ENCODE measurements around the gene APH1A.

APH1A gene

DNA sequence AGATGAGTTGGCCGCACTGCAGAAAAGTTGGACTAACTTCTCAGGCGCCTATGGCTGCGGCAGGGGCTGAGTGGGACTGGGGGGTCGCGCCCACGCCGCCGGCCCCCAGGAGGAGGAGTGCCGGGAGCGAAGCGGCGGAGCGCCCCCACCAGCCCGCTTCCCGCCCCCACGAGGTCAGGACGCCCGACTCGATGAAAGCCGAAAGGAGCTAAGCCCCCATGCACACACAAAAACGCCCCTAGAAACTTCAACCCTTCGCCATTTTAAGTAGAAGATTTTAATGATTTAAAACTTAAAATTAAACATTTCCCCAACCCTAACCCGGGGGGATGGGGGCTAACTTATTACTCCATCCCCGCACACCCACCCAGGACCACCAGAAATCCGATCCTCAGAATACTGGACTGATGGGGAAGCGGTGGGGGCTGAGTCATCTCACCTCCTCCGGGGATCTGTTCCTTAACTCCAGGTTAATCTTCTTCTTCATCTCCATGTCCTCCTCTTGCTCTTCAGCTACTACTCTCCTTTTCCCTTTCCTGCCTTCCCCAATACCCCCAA lies 33.4 kb downstream of the APH1A start:
- Histone ChIP-seq H4K20me1 (ENCODE audit: control insufficient read depth, insufficient read depth, low read depth, low read length) (peaks cover 4% of the 10 kb centered on the region; the same call in 1 of the 2 replicates), H3K27me3 (ENCODE audit: control insufficient read depth, low read length) (no peaks in the 10 kb centered on the region), H3K9me3 (ENCODE audit: control insufficient read depth, insufficient read depth, low read length) (no peaks in the 10 kb centered on the region), H3K4me1 (ENCODE audit: control insufficient read depth, low read length) (peaks cover 24% of the 10 kb centered on the region), H3K79me2 (ENCODE audit: control insufficient read depth, low read length) (peaks cover 63% of the 10 kb centered on the region), H3K9me2 (replicated peaks; ENCODE audit: control insufficient read depth, low read length) (no peaks in the 10 kb centered on the region), H3K4me2 (ENCODE audit: low read length) (peak overlapping the region; percentile 88), H3K4me3 (ENCODE audit: low read length) (peak overlapping the region; percentile 95), H3K36me3 (ENCODE audit: control insufficient read depth, low read length) (peaks cover 48% of the 10 kb centered on the region), H3F3A (ENCODE audit: control insufficient read depth, insufficient read depth) (peaks cover 3% of the 10 kb centered on the region; the same call in 1 of the 2 replicates), H3K27ac (ENCODE audit: low read depth, low read length) (peak overlapping the region; percentile 89)
- TF ChIP-seq, protein P1, sequence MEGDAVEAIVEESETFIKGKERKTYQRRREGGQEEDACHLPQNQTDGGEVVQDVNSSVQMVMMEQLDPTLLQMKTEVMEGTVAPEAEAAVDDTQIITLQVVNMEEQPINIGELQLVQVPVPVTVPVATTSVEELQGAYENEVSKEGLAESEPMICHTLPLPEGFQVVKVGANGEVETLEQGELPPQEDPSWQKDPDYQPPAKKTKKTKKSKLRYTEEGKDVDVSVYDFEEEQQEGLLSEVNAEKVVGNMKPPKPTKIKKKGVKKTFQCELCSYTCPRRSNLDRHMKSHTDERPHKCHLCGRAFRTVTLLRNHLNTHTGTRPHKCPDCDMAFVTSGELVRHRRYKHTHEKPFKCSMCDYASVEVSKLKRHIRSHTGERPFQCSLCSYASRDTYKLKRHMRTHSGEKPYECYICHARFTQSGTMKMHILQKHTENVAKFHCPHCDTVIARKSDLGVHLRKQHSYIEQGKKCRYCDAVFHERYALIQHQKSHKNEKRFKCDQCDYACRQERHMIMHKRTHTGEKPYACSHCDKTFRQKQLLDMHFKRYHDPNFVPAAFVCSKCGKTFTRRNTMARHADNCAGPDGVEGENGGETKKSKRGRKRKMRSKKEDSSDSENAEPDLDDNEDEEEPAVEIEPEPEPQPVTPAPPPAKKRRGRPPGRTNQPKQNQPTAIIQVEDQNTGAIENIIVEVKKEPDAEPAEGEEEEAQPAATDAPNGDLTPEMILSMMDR (IDR thresholded peaks at IDR 0.05; ENCODE audit: low read depth, low read length, poor library complexity, severe bottlenecking) = peak; percentile 34
- no peak for TF ChIP-seq EZH2phosphoT487 (IDR thresholded peaks at IDR 0.05; ENCODE audit: borderline replicate concordance, low read length)

DNA sequence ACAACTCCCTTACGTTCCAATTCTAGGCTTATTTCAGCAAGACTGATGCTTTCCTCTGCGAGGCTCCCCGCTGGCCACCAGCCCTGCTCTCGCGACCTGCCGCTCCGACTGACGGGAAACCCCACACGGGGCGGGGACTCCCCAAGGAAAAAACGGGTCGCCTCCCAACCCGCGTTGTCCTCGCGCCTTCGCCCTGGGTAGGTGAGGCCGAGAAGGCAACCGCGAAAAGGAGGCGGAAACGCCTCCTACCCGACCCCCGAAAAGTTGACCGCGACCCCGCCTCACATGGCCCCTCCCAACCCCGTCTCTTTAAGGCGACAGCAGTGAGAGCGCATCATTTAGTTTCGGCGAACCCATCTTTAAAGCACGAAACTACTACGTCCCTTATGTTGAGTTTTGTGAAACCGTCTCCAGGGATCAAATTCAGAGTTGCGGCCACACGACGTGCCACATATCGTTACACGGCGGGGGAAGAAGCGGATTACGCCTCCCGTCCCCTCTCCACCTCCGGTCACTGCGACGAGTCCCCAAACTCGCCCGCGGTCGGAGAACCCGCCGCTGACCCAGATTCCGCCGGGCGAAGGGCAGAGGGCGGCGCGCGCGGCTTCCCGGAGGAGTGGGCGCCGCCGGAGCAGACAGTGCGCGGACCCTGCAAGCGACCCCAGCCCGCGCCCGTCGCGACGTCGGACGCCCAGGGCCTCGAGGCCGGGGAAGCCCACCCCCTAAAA lies 34.1 kb downstream of the APH1A start:
- H3K4me1 ChIP-seq (ENCODE audit: control insufficient read depth, low read length) = peaks cover 24% of the 10 kb centered on the region
- H3K27me3 ChIP-seq (ENCODE audit: control insufficient read depth, low read length) = no peaks in the 10 kb centered on the region
- peak overlapping the region; percentile 95 for H3K4me3 ChIP-seq (ENCODE audit: low read length)
- H3K27ac ChIP-seq (ENCODE audit: low read depth, low read length) = peak overlapping the region; percentile 89
- peak overlapping the region; percentile 88 for H3K4me2 ChIP-seq (ENCODE audit: low read length)
- H3K36me3 ChIP-seq (ENCODE audit: control insufficient read depth, low read length) = peaks cover 54% of the 10 kb centered on the region
- H4K20me1 ChIP-seq (ENCODE audit: control insufficient read depth, insufficient read depth, low read depth, low read length) = peaks cover 4% of the 10 kb centered on the region; the same call in 1 of the 2 replicates
- H3F3A ChIP-seq (ENCODE audit: control insufficient read depth, insufficient read depth) = peaks cover 3% of the 10 kb centered on the region; the same call in 1 of the 2 replicates
- no peaks in the 10 kb centered on the region for H3K9me3 ChIP-seq (ENCODE audit: control insufficient read depth, insufficient read depth, low read length)
- H3K79me2 ChIP-seq (ENCODE audit: control insufficient read depth, low read length) = peaks cover 69% of the 10 kb centered on the region
- H3K9me2 ChIP-seq (replicated peaks; ENCODE audit: control insufficient read depth, low read length) = no peaks in the 10 kb centered on the region
- TF ChIP-seq, protein P1 (IDR thresholded peaks at IDR 0.05; ENCODE audit: low read depth, low read length, poor library complexity, severe bottlenecking) = no peak
- TF ChIP-seq EZH2phosphoT487 (IDR thresholded peaks at IDR 0.05; ENCODE audit: borderline replicate concordance, low read length) = no peak

DNA sequence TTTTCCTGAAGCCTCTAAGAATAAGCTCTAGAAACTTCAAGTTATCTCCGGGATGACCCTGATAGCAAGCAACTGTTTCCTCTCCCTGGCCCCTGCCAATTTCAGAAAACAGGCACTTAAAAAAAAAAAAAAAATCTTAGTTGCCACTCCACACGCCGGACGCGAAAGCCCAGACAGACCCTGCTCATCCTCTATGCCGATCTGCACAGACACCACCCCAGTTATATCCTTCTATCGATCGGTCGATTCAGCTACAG lies 34.6 kb downstream of the APH1A start:
- Histone ChIP-seq H3K79me2 (ENCODE audit: control insufficient read depth, low read length) (peaks cover 73% of the 10 kb centered on the region), H3K4me2 (ENCODE audit: low read length) (peak overlapping the region; percentile 88), H3K9me3 (ENCODE audit: control insufficient read depth, insufficient read depth, low read length) (no peaks in the 10 kb centered on the region), H3K27ac (ENCODE audit: low read depth, low read length) (peak overlapping the region; percentile 89), H3K4me3 (ENCODE audit: low read length) (peak overlapping the region; percentile 95), H4K20me1 (ENCODE audit: control insufficient read depth, insufficient read depth, low read depth, low read length) (peaks cover 4% of the 10 kb centered on the region; the same call in 1 of the 2 replicates), H3K27me3 (ENCODE audit: control insufficient read depth, low read length) (no peaks in the 10 kb centered on the region), H3K9me2 (replicated peaks; ENCODE audit: control insufficient read depth, low read length) (no peaks in the 10 kb centered on the region), H3K4me1 (ENCODE audit: control insufficient read depth, low read length) (peaks cover 24% of the 10 kb centered on the region), H3K36me3 (ENCODE audit: control insufficient read depth, low read length) (peaks cover 59% of the 10 kb centered on the region), H3F3A (ENCODE audit: control insufficient read depth, insufficient read depth) (peaks cover 3% of the 10 kb centered on the region; the same call in 1 of the 2 replicates)
- TF ChIP-seq, protein P1 (IDR thresholded peaks at IDR 0.05; ENCODE audit: low read depth, low read length, poor library complexity, severe bottlenecking) = no peak
- TF ChIP-seq EZH2phosphoT487 (IDR thresholded peaks at IDR 0.05; ENCODE audit: borderline replicate concordance, low read length) = no peak

All from DOHH2 (cell line).